Natural killer cell (primary cell): ENCODE measurements around the gene TMEM185B. TPM values are rescaled to one million over a fixed set of nuclear protein-coding genes. Genes with fewer than 3 reads are reported as not detected.

Experiments used
- ATAC-seq, 3 donors: fragments of 150-1000 bp in 2 of 3; fragments of 200-7000 bp in 1 of 3; cut with Tn5 transposase; 1 replicate in 1 of 3; 2 replicates in 2 of 3; pipeline ENCODE4 v1.10.0; 2021; ENCODE audit warnings: mild to moderate bottlenecking in 2 of 3, moderate library complexity in 2 of 3
- DNase-seq, 2 donors: peaks; one replicate each; pipeline versions ENCODE4 v3.0.0 to v3.0.0-alpha.2; 2013 to 2021; ENCODE audit warnings: mixed read lengths in 1 of 2
- H3K27ac ChIP-seq: one replicate; pipeline ENCODE4 v1.5.1; 2013; ENCODE audit warnings: mild to moderate bottlenecking, low read length
- H3K27me3 ChIP-seq: one replicate; pipeline ENCODE4 v1.6.1; 2013; ENCODE audit warnings: low read length; ENCODE audit not compliant: control insufficient read depth, insufficient read depth
- H3K36me3 ChIP-seq: one replicate; pipeline ENCODE4 v1.6.1; 2013; ENCODE audit warnings: low read length; ENCODE audit not compliant: control insufficient read depth, insufficient read depth
- H3K4me1 ChIP-seq: one replicate; pipeline ENCODE4 v1.6.1; 2013; ENCODE audit warnings: low read length; ENCODE audit not compliant: control insufficient read depth, insufficient read depth
- H3K4me3 ChIP-seq: one replicate; pipeline ENCODE4 v1.5.1; 2013; ENCODE audit warnings: low read length
- H3K9me3 ChIP-seq: one replicate; pipeline ENCODE4 v1.6.1; 2013; ENCODE audit warnings: low read length; ENCODE audit not compliant: control insufficient read depth, insufficient read depth
- H3K27ac Mint-ChIP-seq, 2 donors: one replicate each; pipeline ENCODE4 v1.8.0; 2022; ENCODE audit warnings: mild to moderate bottlenecking in 2 of 2, mixed read lengths in 2 of 2, moderate library complexity in 1 of 2
- H3K27me3 Mint-ChIP-seq, 2 donors: one replicate each; pipeline ENCODE4 v1.8.0; 2022; ENCODE audit warnings: low read depth in 2 of 2, mixed read lengths in 2 of 2
- H3K36me3 Mint-ChIP-seq: one replicate; pipeline ENCODE4 v1.8.0; 2022; ENCODE audit warnings: mixed read lengths
- H3K4me1 Mint-ChIP-seq, 2 donors: one replicate each; pipeline ENCODE4 v1.8.0; 2022; ENCODE audit warnings: mixed read lengths in 2 of 2
- H3K4me3 Mint-ChIP-seq: one replicate; pipeline ENCODE4 v1.8.0; 2022; ENCODE audit warnings: mild to moderate bottlenecking, moderate library complexity, mixed read lengths
- H3K9me3 Mint-ChIP-seq, 2 donors: one replicate each; pipeline ENCODE4 v1.8.0; 2022; ENCODE audit warnings: mixed read lengths in 2 of 2
- CTCF ChIP-seq: fragments of 200-600 bp; IDR thresholded peaks from one replicate; pipeline ENCODE4 v1.8.0; 2022; ENCODE audit warnings: antibody characterized with exemption
- WGBS: methylation state at CpG from one replicate; pipeline ENCODE4 v1.1.7; 2013; ENCODE audit warnings: missing lambda C conversion rate; ENCODE audit not compliant: insufficient coverage; 5-methylcytosine and 5-hydroxymethylcytosine counted together
- intact Hi-C: fragments of 100-400 bp; cut with micrococcal nuclease; formaldehyde crosslinking; loops from one replicate; pipeline ENCODE4 v1.14.2; 2022
- total RNA-seq, 4 donors: library from RNA; stranded (reverse); fragments of 120-200 nt in 1 of 4; gene quantifications; one replicate each; pipeline versions ENCODE4 v1.2.3 to v1.2.4, GENCODE V29; 2013 to 2022

Gene TMEM185B
- total RNA-seq, 3 donors from 2014 or later (not counting 1 experiment from before 2014, with no cell fraction given) = 19.9 to 25.2 (median 19.9) TPM

DNA sequence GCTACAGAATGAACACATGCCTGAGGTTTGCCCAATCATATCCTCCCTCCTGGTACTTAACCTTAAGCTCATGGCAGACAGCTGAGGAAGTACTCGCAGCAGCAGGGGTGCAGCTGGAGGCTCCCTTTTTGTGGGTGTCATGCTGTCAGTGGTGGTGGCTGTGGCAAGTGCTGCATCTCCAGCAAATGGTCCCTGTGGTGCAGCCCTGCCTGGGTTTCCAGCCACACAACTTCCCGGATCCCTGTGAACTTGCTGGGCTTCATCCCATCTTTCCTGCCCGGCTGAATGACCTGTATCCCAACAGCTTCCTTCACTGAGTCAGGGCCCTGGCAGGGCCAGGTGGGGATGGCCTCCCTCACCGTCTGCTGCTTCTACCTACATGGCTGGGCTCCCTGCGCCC is 5.0 kb downstream of the TMEM185B start:
- no peak for TF ChIP-seq CTCF
- Mint-ChIP-seq H3K4me1 (peaks cover 22 to 47% of the 10 kb centered on the region in 2 donors), H3K27ac (no peak overlapping the region), H3K9me3 (no peaks in the 10 kb centered on the region), H3K4me3 (no peak overlapping the region), H3K36me3 (no peaks in the 10 kb centered on the region), H3K27me3 (no peaks in the 10 kb centered on the region)
- Histone ChIP-seq H3K27ac (no peak overlapping the region), H3K27me3 (no peaks in the 10 kb centered on the region), H3K4me3 (no peak overlapping the region), H3K36me3 (no peaks in the 10 kb centered on the region), H3K4me1 (peaks cover 14% of the 10 kb centered on the region), H3K9me3 (no peaks in the 10 kb centered on the region)
- 96% methylated on average over 5 of the region's 5 CpGs for WGBS
- intact Hi-C loops = no loop called here
- no peak for ATAC-seq
- DNase-seq = no peak

GRCh38 chr2:120210270-120210693 is 12.9 kb downstream of the TMEM185B start:
- Mint-ChIP-seq H3K4me1 (peaks cover 8 to 10% of the 10 kb centered on the region in 2 donors), H3K4me3 (no peak overlapping the region), H3K36me3 (no peaks in the 10 kb centered on the region), H3K27ac (peak overlapping the region in 1 of 2 donors; percentile 39), H3K9me3 (no peaks in the 10 kb centered on the region), H3K27me3 (no peaks in the 10 kb centered on the region)
- TF ChIP-seq CTCF = no peak
- peak in 1 of 2 donors; percentile 35 for DNase-seq
- intact Hi-C loops = no loop called here
- Histone ChIP-seq H3K9me3 (no peaks in the 10 kb centered on the region), H3K36me3 (no peaks in the 10 kb centered on the region), H3K4me3 (no peak overlapping the region), H3K27ac (no peak overlapping the region), H3K27me3 (no peaks in the 10 kb centered on the region), H3K4me1 (peaks cover 20% of the 10 kb centered on the region)
- ATAC-seq = peak; percentile 26 to 66 (median 63)
- 22% methylated on average over 10 of the region's 10 CpGs for WGBS

DNA sequence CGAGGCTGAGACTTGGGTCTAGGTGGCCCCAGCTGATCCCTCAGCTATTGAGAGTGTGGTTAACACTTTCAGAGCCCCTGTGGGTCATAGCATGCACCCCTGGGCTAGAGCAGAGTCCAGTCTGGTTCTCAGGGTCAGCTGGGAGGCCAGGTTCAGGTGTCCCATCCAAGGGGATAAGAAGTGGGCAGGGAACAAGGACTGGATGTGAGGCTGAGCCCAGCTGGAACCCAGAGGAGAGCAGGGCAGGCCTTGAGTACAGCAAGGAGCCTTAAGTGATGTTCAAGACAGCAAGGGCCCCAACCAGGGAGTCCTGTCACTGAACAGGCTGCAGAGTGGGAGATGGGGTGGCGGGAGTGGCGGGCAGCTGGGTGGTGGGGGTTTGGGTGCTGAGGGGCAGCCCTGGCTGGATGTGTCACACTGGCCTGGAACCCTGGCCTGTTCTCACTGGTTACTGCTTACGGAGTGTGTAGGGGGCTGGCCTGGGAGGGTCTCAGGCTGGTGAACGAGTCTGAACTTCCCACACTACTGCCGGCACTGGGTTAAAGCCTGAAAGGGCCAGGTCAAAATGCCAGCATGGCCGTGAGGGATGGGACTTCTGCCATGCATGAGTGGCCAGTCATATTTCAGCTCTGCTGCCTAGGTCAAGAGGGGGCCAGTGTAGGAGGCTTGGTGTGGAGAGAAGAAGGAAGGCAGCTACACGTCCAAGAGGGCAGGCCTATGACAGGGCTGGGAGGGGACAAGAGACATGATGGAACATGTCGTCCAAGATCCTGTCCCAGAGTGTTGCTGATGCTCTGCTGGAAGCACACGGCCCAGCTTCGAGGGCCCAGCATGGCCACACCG is 13.6 kb downstream of the TMEM185B start:
- H3K9me3 Mint-ChIP-seq = no peaks in the 10 kb centered on the region
- Histone ChIP-seq H3K36me3 (no peaks in the 10 kb centered on the region), H3K27me3 (no peaks in the 10 kb centered on the region), H3K27ac (no peak overlapping the region), H3K9me3 (no peaks in the 10 kb centered on the region), H3K4me1 (peaks cover 20% of the 10 kb centered on the region), H3K4me3 (no peak overlapping the region)
- ATAC-seq (peak in 2 of 3 donors; percentile 30 to 38), DNase-seq (no peak)
- intact Hi-C loops = no loop called here
- no peak overlapping the region for H3K4me3 Mint-ChIP-seq
- H3K27me3 Mint-ChIP-seq = no peaks in the 10 kb centered on the region
- H3K36me3 Mint-ChIP-seq = no peaks in the 10 kb centered on the region
- peaks cover 8 to 10% of the 10 kb centered on the region in 2 donors for H3K4me1 Mint-ChIP-seq
- TF ChIP-seq CTCF = no peak
- 73% methylated on average over 12 of the region's 12 CpGs for WGBS
- peak overlapping the region in 1 of 2 donors; percentile 39 for H3K27ac Mint-ChIP-seq
